GM23338 (cell line): Measurements from ENCODE around the gene SLC38A8. TPM values are rescaled to one million over a fixed set of nuclear protein-coding genes. Genes with fewer than 3 reads are reported as not detected.

ENCODE experiments used
- ATAC-seq: fragments of 200-7000 bp; cut with Tn5 transposase; 3 replicates; pipeline ENCODE4 v1.9.1; 2020
- DNase-seq: peaks from one replicate; pipeline ENCODE4 v3.0.0-alpha.2; 2015; ENCODE audit warnings: low spot score
- H2AFZ ChIP-seq: fragments of 200-600 bp; sonication (generic); 2 replicates; pipeline ENCODE4 v1.8.0; 2016; ENCODE audit warnings: antibody characterized with exemption, mild to moderate bottlenecking, moderate library complexity
- H3F3A ChIP-seq: fragments of 200-600 bp; sonication (generic); replicated peaks from 2 replicates; pipeline ENCODE4 v1.8.0; 2017; ENCODE audit warnings: antibody characterized with exemption, mixed run types, low read depth
- H3K27ac ChIP-seq: fragments of 200-600 bp; sonication (generic); 2 replicates; pipeline ENCODE4 v1.6.1; 2016; ENCODE audit warnings: low read depth
- H3K27me3 ChIP-seq: fragments of 200-600 bp; sonication (generic); 2 replicates; pipeline ENCODE4 v1.8.0; 2016; ENCODE audit warnings: mild to moderate bottlenecking, mixed run types, moderate library complexity; ENCODE audit not compliant: insufficient read depth
- H3K36me3 ChIP-seq: fragments of 200-600 bp; sonication (generic); 2 replicates; pipeline ENCODE4 v1.8.0; 2016; ENCODE audit warnings: mild to moderate bottlenecking; ENCODE audit not compliant: insufficient read depth
- H3K4me1 ChIP-seq: fragments of 200-600 bp; sonication (generic); 2 replicates; pipeline ENCODE4 v1.8.0; 2016; ENCODE audit warnings: mild to moderate bottlenecking, moderate library complexity; ENCODE audit not compliant: insufficient read depth
- H3K4me2 ChIP-seq: fragments of 200-600 bp; sonication (generic); 2 replicates; pipeline ENCODE4 v1.7.1; 2017; ENCODE audit warnings: mixed run types
- H3K4me3 ChIP-seq: fragments of 200-600 bp; sonication (generic); 2 replicates; pipeline ENCODE4 v1.6.1; 2016; ENCODE audit warnings: mixed run types
- H3K79me2 ChIP-seq: fragments of 200-600 bp; sonication (generic); replicated peaks from 2 replicates; pipeline ENCODE4 v1.8.0; 2017; ENCODE audit warnings: mild to moderate bottlenecking; ENCODE audit not compliant: insufficient read depth
- H3K9me2 ChIP-seq: fragments of 200-600 bp; sonication (generic); 2 replicates; pipeline ENCODE4 v1.8.0; 2017; ENCODE audit not compliant: insufficient read depth
- H4K20me1 ChIP-seq: fragments of 200-600 bp; sonication (generic); replicated peaks from 2 replicates; pipeline ENCODE4 v1.8.0; 2017; ENCODE audit warnings: mild to moderate bottlenecking; ENCODE audit not compliant: insufficient read depth
- H3K27ac Mint-ChIP-seq: 2 replicates; pipeline ENCODE4 v1.8.0; 2020; ENCODE audit warnings: inconsistent platforms, mild to moderate bottlenecking, moderate library complexity, mixed read lengths
- H3K27me3 Mint-ChIP-seq: 3 replicates; pipeline ENCODE4 v1.8.0; 2022; ENCODE audit warnings: low read depth, mild to moderate bottlenecking, moderate library complexity, mixed read lengths, inconsistent platforms; ENCODE audit not compliant: insufficient read depth, poor library complexity
- H3K36me3 Mint-ChIP-seq: 3 replicates; pipeline ENCODE4 v1.8.0; 2021; ENCODE audit warnings: low read depth, mild to moderate bottlenecking, inconsistent platforms, moderate library complexity, mixed read lengths
- H3K4me1 Mint-ChIP-seq: 3 replicates; pipeline ENCODE4 v1.8.0; 2020; ENCODE audit warnings: mild to moderate bottlenecking, inconsistent platforms, mixed read lengths
- H3K4me3 Mint-ChIP-seq: 3 replicates; pipeline ENCODE4 v1.8.0; 2021; ENCODE audit warnings: moderate library complexity, mild to moderate bottlenecking, inconsistent platforms, mixed read lengths
- H3K9me3 Mint-ChIP-seq: 3 replicates; pipeline ENCODE4 v1.8.0; 2020; ENCODE audit warnings: moderate library complexity, mild to moderate bottlenecking, inconsistent platforms, mixed read lengths
- CTCF ChIP-seq, 2 experiments: fragments of 200-600 bp in 1 of 2; sonication (generic) in 1 of 2; conservative IDR thresholded peaks; 2 replicates each; pipeline versions ENCODE4 v1.5.1 to v1.6.1; 2016 to 2017; ENCODE audit warnings: antibody characterized with exemption in 2 of 2, low read depth in 2 of 2, mild to moderate bottlenecking in 2 of 2, moderate library complexity in 1 of 2
- ETS1 ChIP-seq: IDR thresholded peaks from 2 replicates; pipeline ENCODE4 v1.6.1; 2016; ENCODE audit warnings: antibody characterized with exemption
- JUNB ChIP-seq: IDR thresholded peaks from one replicate; pipeline ENCODE4 v1.6.1; 2016; ENCODE audit warnings: antibody characterized with exemption; ENCODE audit not compliant: unreplicated experiment
- NANOG ChIP-seq: IDR thresholded peaks from 2 replicates; pipeline ENCODE4 v1.6.1; 2016; ENCODE audit warnings: antibody characterized with exemption, borderline replicate concordance
- POLR2AphosphoS5 ChIP-seq: IDR thresholded peaks from 2 replicates; pipeline ENCODE4 v1.6.1; 2016; ENCODE audit warnings: antibody characterized with exemption, low read depth
- ZNF331 ChIP-seq: fragments of 250-450 bp; sonication (Bioruptor Pico); IDR thresholded peaks from 2 replicates; pipeline ENCODE4 v1.5.0; 2020; ENCODE audit warnings: low read depth, mild to moderate bottlenecking, moderate library complexity
- polyA plus RNA-seq: library from polyadenylated mRNA; unstranded; fragments of >200 nt; fragmentation: Nextera tagmentation; extraction: Ambion mirVana; gene quantifications from 2 replicates; pipeline ENCODE4 v1.2.1, GENCODE V29; 2016
- total RNA-seq: library from RNA; depleted of rRNA; stranded (reverse); fragments of >200 nt; shearing (Covaris generic); gene quantifications from 2 replicates; pipeline ENCODE4 v1.2.3, GENCODE V29; 2014

Gene SLC38A8
- total and polyA plus RNA-seq, 2 experiments from 2014 or later: not detected

GRCh38 chr16:83975590-83976260 lies 66.9 kb downstream of the SLC38A8 start:
- H3K4me2 ChIP-seq: no peak overlapping the region
- H3K79me2 ChIP-seq: no peaks in the 10 kb centered on the region
- no peaks in the 10 kb centered on the region for H3F3A ChIP-seq
- Mint-ChIP-seq H3K27me3 (peaks cover 10% of the 10 kb centered on the region), H3K4me3 (no peak overlapping the region), H3K36me3 (peaks cover 22% of the 10 kb centered on the region), H3K27ac (no peak overlapping the region), H3K9me3 (peaks cover 24% of the 10 kb centered on the region), H3K4me1 (no peaks in the 10 kb centered on the region; the same call in 2 of the 3 replicates)
- no peaks in the 10 kb centered on the region for H3K36me3 ChIP-seq
- H3K4me1 ChIP-seq: no peaks in the 10 kb centered on the region; the same call in 1 of the 2 replicates
- H3K4me3 ChIP-seq: no peak overlapping the region
- no peaks in the 10 kb centered on the region for H3K27me3 ChIP-seq
- no peak overlapping the region for H2AFZ ChIP-seq
- no peak for TF ChIP-seq CTCF (conservative IDR thresholded peaks at IDR 0.05; ENCODE audit: low read depth in 2 of 2)
- no peak overlapping the region for H3K27ac ChIP-seq
- H3K9me2 ChIP-seq: no peaks in the 10 kb centered on the region
- no peaks in the 10 kb centered on the region for H4K20me1 ChIP-seq
- DNase-seq (no peak), ATAC-seq (no peak)

- no peak overlapping the region for H2AFZ ChIP-seq
- no peaks in the 10 kb centered on the region for H3F3A ChIP-seq
- H3K27ac ChIP-seq: no peak overlapping the region
- ATAC-seq (no peak), DNase-seq (no peak)
- Mint-ChIP-seq H3K4me1 (peaks cover 7% of the 10 kb centered on the region; the same call in 2 of the 3 replicates), H3K9me3 (peaks cover 21% of the 10 kb centered on the region), H3K4me3 (no peak overlapping the region), H3K27me3 (peaks cover 15% of the 10 kb centered on the region), H3K36me3 (peaks cover 19% of the 10 kb centered on the region), H3K27ac (no peak overlapping the region)
- H3K4me2 ChIP-seq: no peak overlapping the region
- no peak for TF ChIP-seq POLR2AphosphoS5
- no peak for TF ChIP-seq NANOG
- TF ChIP-seq JUNB: no peak
- no peak for TF ChIP-seq ZNF331 (CRISPR knock-in tag)
- no peak for TF ChIP-seq ETS1
- no peak for TF ChIP-seq CTCF (conservative IDR thresholded peaks at IDR 0.05; ENCODE audit: low read depth in 2 of 2)
- 0 out of 2 replicates have a peak, but pooled peaks cover 5% of the 10 kb centered on the region for H3K27me3 ChIP-seq
- H3K4me3 ChIP-seq: no peak overlapping the region
- H3K4me1 ChIP-seq: no peaks in the 10 kb centered on the region; the same call in 1 of the 2 replicates
- no peaks in the 10 kb centered on the region for H3K9me2 ChIP-seq
- H3K79me2 ChIP-seq: no peaks in the 10 kb centered on the region
- no peaks in the 10 kb centered on the region for H4K20me1 ChIP-seq
- no peaks in the 10 kb centered on the region for H3K36me3 ChIP-seq
Measured at GRCh38 chr16:83974475-83974874, 68.1 kb downstream of the SLC38A8 start.
